Endodermal cell (in vitro differentiated cells): ENCODE data around the gene PSTPIP2. TPM values are rescaled to one million over a fixed set of nuclear protein-coding genes. Genes with fewer than 3 reads are reported as not detected.

Experiments used
- DNase-seq: peaks from one replicate; pipeline ENCODE4 v3.0.0-alpha.2; 2017
- H3K27ac ChIP-seq: 2 replicates; pipeline ENCODE4 v1.5.1; 2013; ENCODE audit warnings: mild to moderate bottlenecking, low read depth, low read length, moderate library complexity
- H3K27me3 ChIP-seq: 2 replicates; pipeline ENCODE4 v1.6.1; 2013; ENCODE audit warnings: mild to moderate bottlenecking, low read length, moderate library complexity; ENCODE audit not compliant: insufficient read depth, control insufficient read depth, poor library complexity, severe bottlenecking
- H3K36me3 ChIP-seq: 2 replicates; pipeline ENCODE4 v1.7.0; 2013; ENCODE audit warnings: mild to moderate bottlenecking, low read length, moderate library complexity; ENCODE audit not compliant: control insufficient read depth, insufficient read depth
- H3K4me1 ChIP-seq: one replicate; pipeline ENCODE4 v1.7.0; 2013; ENCODE audit warnings: low read length; ENCODE audit not compliant: control insufficient read depth, insufficient read depth
- H3K4me3 ChIP-seq: 2 replicates; pipeline ENCODE4 v1.5.1; 2013; ENCODE audit warnings: mild to moderate bottlenecking, low read length, moderate library complexity
- H3K9ac ChIP-seq: 2 replicates; pipeline ENCODE4 v1.6.1; 2013; ENCODE audit warnings: mild to moderate bottlenecking, low read length, moderate library complexity; ENCODE audit not compliant: poor library complexity, severe bottlenecking; ENCODE audit errors: extremely low read depth
- H3K9me3 ChIP-seq: 2 replicates; pipeline ENCODE4 v1.6.1; 2013; ENCODE audit warnings: mild to moderate bottlenecking, low read length, moderate library complexity; ENCODE audit not compliant: control insufficient read depth
- H3K27ac Mint-ChIP-seq: 2 replicates; pipeline ENCODE4 v1.8.0; 2020; ENCODE audit warnings: mixed read lengths
- H3K27me3 Mint-ChIP-seq: 2 replicates; pipeline ENCODE4 v1.8.0; 2021; ENCODE audit warnings: mild to moderate bottlenecking, mixed read lengths; ENCODE audit not compliant: insufficient read depth
- H3K36me3 Mint-ChIP-seq: 2 replicates; pipeline ENCODE4 v1.8.0; 2020; ENCODE audit warnings: low read depth, mixed read lengths
- H3K4me1 Mint-ChIP-seq: 2 replicates; pipeline ENCODE4 v1.8.0; 2020; ENCODE audit warnings: mixed read lengths
- H3K4me3 Mint-ChIP-seq: 2 replicates; pipeline ENCODE4 v1.8.0; 2020; ENCODE audit warnings: mild to moderate bottlenecking, moderate library complexity, mixed read lengths
- H3K9me3 Mint-ChIP-seq: 2 replicates; pipeline ENCODE4 v1.8.0; 2020; ENCODE audit warnings: mild to moderate bottlenecking, mixed read lengths
- WGBS, 2 experiments: methylation state at CpG; one replicate each; pipeline versions ENCODE4 v1.1.5 to v1.1.7; 2013; ENCODE audit warnings: missing lambda C conversion rate in 2 of 2, mixed read lengths in 1 of 2; ENCODE audit not compliant: insufficient coverage in 1 of 2, insufficient read length in 1 of 2; 5-methylcytosine and 5-hydroxymethylcytosine counted together
- total RNA-seq, 2 donors: library from RNA; stranded (reverse); fragmentation: NEBNext Ultra II Directional in 1 of 2; extraction: Animal tissue kit (Norgen Biotek cat#: 25700) in 1 of 2; gene quantifications; 2 replicates in 1 of 2; 3 replicates in 1 of 2; pipeline ENCODE4 v1.2.1, GENCODE V29; 2021
- TF ChIP-seq, protein P1 (sequence below): fragments of 200-600 bp; sonication (generic); conservative IDR thresholded peaks from 2 replicates; pipeline ENCODE4 v1.5.0; 2021; ENCODE audit warnings: antibody characterized with exemption, mild to moderate bottlenecking

Gene PSTPIP2
- total RNA-seq, 2 donors from 2014 or later, result 10.6 to 10.8 TPM

DNA sequence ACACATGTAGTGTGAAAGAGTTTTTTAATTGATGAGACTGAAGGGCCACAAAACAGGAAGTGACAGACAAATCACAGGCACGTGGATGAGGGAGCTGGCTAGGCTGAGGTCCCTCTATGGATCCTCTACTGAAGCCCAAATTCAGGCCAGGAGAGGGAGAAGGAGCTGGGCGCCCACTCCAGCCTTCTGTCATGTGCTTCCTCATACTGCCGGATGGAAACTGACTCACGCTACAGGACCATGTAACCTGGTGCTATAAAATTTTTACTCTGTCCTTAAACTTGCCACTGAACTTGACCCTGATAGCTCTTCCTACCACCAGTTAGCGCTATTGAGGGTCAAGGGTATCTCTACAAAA is 31.3 kb downstream of the PSTPIP2 start:
- peak overlapping the region; percentile 81 for H3K27ac Mint-ChIP-seq
- no peak for DNase-seq
- Histone ChIP-seq H3K36me3 (no peaks in the 10 kb centered on the region), H3K4me1 (peaks cover 10% of the 10 kb centered on the region), H3K27me3 (no peaks in the 10 kb centered on the region), H3K9me3 (no peaks in the 10 kb centered on the region), H3K27ac (no peak overlapping the region), H3K4me3 (no peak overlapping the region), H3K9ac (no peak overlapping the region)
- no peak overlapping the region for H3K4me3 Mint-ChIP-seq
- WGBS, 2 experiments, result 85 to 91% methylated on average over 4 to 5 of the region's 5 CpGs
- peaks cover 6% of the 10 kb centered on the region for H3K9me3 Mint-ChIP-seq
- H3K4me1 Mint-ChIP-seq, result peaks cover 29% of the 10 kb centered on the region
- no peaks in the 10 kb centered on the region for H3K27me3 Mint-ChIP-seq
- peaks cover 7% of the 10 kb centered on the region for H3K36me3 Mint-ChIP-seq
- TF ChIP-seq, protein P1, sequence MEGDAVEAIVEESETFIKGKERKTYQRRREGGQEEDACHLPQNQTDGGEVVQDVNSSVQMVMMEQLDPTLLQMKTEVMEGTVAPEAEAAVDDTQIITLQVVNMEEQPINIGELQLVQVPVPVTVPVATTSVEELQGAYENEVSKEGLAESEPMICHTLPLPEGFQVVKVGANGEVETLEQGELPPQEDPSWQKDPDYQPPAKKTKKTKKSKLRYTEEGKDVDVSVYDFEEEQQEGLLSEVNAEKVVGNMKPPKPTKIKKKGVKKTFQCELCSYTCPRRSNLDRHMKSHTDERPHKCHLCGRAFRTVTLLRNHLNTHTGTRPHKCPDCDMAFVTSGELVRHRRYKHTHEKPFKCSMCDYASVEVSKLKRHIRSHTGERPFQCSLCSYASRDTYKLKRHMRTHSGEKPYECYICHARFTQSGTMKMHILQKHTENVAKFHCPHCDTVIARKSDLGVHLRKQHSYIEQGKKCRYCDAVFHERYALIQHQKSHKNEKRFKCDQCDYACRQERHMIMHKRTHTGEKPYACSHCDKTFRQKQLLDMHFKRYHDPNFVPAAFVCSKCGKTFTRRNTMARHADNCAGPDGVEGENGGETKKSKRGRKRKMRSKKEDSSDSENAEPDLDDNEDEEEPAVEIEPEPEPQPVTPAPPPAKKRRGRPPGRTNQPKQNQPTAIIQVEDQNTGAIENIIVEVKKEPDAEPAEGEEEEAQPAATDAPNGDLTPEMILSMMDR, result no peak

DNA sequence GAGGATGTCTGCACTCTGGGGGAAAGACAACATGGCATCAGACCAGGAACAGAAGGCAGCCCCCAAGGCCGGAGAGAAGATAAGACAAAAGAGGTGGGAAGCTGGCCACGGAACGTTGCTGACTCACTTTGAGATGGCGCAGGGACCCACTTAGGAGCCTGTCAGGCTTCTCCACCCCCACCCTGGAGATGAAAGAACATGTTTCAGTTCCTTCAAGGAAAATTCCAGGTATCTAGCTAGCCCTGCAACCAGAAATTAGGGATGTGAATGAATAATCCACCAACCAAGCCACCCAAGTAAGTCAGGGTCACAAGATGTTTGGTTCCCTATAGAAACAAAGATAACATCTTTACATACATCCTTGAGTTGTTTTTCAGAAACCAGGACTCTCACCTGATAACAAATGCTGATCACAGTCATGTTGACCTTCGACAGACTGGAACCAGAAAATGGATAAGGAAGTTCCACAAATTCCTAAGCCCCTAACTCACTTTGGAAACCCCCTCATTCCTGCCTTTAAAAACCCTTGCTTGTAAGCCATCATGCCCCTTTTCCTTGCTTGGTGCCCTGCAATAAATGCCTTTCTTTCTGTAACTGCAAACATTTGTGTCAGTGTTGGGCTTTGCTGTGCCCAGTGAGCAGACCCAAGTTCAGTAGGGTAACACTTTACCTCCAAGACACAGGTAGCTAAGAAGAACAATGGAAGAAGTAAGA is 31.9 kb downstream of the PSTPIP2 start:
- Histone ChIP-seq H3K27me3 (no peaks in the 10 kb centered on the region), H3K36me3 (no peaks in the 10 kb centered on the region), H3K4me3 (no peak overlapping the region), H3K4me1 (peaks cover 10% of the 10 kb centered on the region), H3K27ac (no peak overlapping the region), H3K9ac (no peak overlapping the region), H3K9me3 (no peaks in the 10 kb centered on the region)
- TF ChIP-seq, protein P1, result no peak
- no peak for DNase-seq
- Mint-ChIP-seq H3K36me3 (peaks cover 7% of the 10 kb centered on the region), H3K27ac (no peak overlapping the region), H3K4me1 (peaks cover 29% of the 10 kb centered on the region), H3K9me3 (peaks cover 6% of the 10 kb centered on the region), H3K4me3 (no peak overlapping the region), H3K27me3 (no peaks in the 10 kb centered on the region)
- WGBS, 2 experiments, result 69 to 87% methylated on average over 4 to 5 of the region's 5 CpGs

DNA sequence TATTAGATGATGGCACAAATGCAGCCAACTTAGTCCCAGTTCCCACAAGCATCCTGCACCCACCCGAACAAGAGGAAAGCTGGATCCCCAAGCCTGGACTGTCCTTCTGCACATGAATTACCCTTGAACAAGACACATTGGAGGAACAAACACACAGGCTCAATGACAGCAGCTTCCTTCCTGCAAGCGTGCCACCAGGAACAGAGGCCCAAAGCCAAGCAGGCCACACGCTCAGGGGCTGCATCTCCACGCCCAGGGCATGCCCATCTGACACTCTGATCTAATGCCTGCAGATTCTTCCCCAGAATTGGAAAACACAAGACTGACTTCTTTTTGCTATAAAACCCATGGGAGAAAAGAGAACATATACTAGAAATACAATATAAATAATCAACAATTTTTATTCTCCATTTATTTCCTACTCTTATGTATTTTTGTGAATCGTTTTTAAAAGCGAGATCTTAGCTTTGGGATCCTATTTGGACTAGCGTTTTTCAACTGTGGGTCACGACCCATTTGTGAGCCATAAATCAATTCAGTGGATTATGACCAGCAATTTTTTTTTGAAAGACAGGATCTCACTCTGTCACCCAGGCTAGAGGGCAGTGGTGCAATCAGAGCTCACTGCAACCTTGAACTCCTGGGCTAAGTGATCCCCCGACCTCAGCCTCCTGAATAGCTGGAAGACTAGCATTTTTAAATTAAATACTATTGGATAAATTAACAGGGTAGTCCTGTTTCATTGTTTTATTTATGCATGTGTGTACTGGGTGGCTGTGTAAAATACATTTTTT is 34.4 kb downstream of the PSTPIP2 start:
- H3K27me3 Mint-ChIP-seq, result no peaks in the 10 kb centered on the region
- Histone ChIP-seq H3K9ac (no peak overlapping the region), H3K36me3 (no peaks in the 10 kb centered on the region), H3K27ac (no peak overlapping the region), H3K4me1 (peaks cover 10% of the 10 kb centered on the region), H3K4me3 (no peak overlapping the region), H3K9me3 (no peaks in the 10 kb centered on the region), H3K27me3 (no peaks in the 10 kb centered on the region)
- H3K36me3 Mint-ChIP-seq, result peaks cover 7% of the 10 kb centered on the region
- no peaks in the 10 kb centered on the region for H3K9me3 Mint-ChIP-seq
- 94 to 96% methylated on average over 4 to 9 of the region's 9 CpGs for WGBS, 2 experiments
- DNase-seq, result no peak
- TF ChIP-seq, protein P1, result no peak
- peaks cover 22% of the 10 kb centered on the region for H3K4me1 Mint-ChIP-seq
- H3K4me3 Mint-ChIP-seq, result no peak overlapping the region
- H3K27ac Mint-ChIP-seq, result no peak overlapping the region
